Fibroblast of gingiva (primary cell): ENCODE results near the gene CYLD.

Source experiments
- DNase-seq: peaks from one replicate; pipeline ENCODE4 v3.0.0-alpha.2; 2011; ENCODE audit warnings: low read depth

CYLD gene

GRCh38 chr16:50818380-50818779 is 76.5 kb downstream of the CYLD start:
- DNase-seq: no peak

- no peak for DNase-seq
These were observed 77.8 kb downstream of the CYLD start for GRCh38 chr16:50819706-50820105.

GRCh38 chr16:50820225-50820624 is 78.3 kb downstream of the CYLD start:
- DNase-seq: no peak

GRCh38 chr16:50821586-50821985 is 79.7 kb downstream of the CYLD start:
- no peak for DNase-seq

- no peak for DNase-seq
These were observed 80.8 kb downstream of the CYLD start for GRCh38 chr16:50822671-50823070.

- no peak for DNase-seq
These were observed 85.0 kb downstream of the CYLD start for GRCh38 chr16:50826797-50827316.

GRCh38 chr16:50828164-50828702 is 86.3 kb downstream of the CYLD start:
- DNase-seq: no peak

GRCh38 chr16:50830698-50831097 is 88.8 kb downstream of the CYLD start:
- no peak for DNase-seq

GRCh38 chr16:50831751-50832150 is 89.9 kb downstream of the CYLD start:
- DNase-seq: no peak

- DNase-seq: no peak
These were observed 92.0 kb downstream of the CYLD start for GRCh38 chr16:50833929-50834328.

GRCh38 chr16:50834701-50835100 is 92.8 kb downstream of the CYLD start:
- DNase-seq: no peak

- DNase-seq: no peak
These were observed 93.6 kb downstream of the CYLD start for GRCh38 chr16:50835358-50836060.

GRCh38 chr16:50836121-50836621 is 94.3 kb downstream of the CYLD start:
- no peak for DNase-seq

- no peak for DNase-seq
These were observed 95.4 kb downstream of the CYLD start for GRCh38 chr16:50837324-50837723.

- DNase-seq: no peak
These were observed 96.3 kb downstream of the CYLD start for GRCh38 chr16:50838165-50838564.

- DNase-seq: no peak
These were observed 97.0 kb downstream of the CYLD start for GRCh38 chr16:50838885-50839284.

- DNase-seq: no peak
These were observed 97.5 kb downstream of the CYLD start for GRCh38 chr16:50839356-50839755.

- no peak for DNase-seq
These were observed 98.2 kb downstream of the CYLD start for GRCh38 chr16:50839920-50840729.

GRCh38 chr16:50841081-50841886 is 99.4 kb downstream of the CYLD start:
- DNase-seq: no peak

- no peak for DNase-seq
These were observed 100.2 kb downstream of the CYLD start for GRCh38 chr16:50842013-50842505.

- no peak for DNase-seq
These were observed 100.7 kb downstream of the CYLD start for GRCh38 chr16:50842589-50842988.

GRCh38 chr16:50844840-50845239 is 103.0 kb downstream of the CYLD start:
- no peak for DNase-seq
